Upper lobe of right lung (tissue), 1 donor: ENCODE data around the gene TESK2. TPM values are rescaled to one million over a fixed set of nuclear protein-coding genes. Genes with fewer than 3 reads are reported as not detected.
A peak's percentile ranks its signal among the peaks of the same experiment; 100 is the strongest.

Source experiments
- ATAC-seq: fragments of 200-7000 bp; cut with Tn5 transposase; one replicate; pipeline ENCODE4 v1.9.1; 2020; ENCODE audit warnings: mild to moderate bottlenecking, moderate library complexity
- DNase-seq: peaks from one replicate; pipeline ENCODE4 v3.0.0-alpha.2; 2020
- H3K27ac ChIP-seq: fragments of 200-600 bp; one replicate; pipeline ENCODE4 v1.8.0; 2022
- H3K27me3 ChIP-seq: fragments of 200-600 bp; one replicate; pipeline ENCODE4 v1.8.0; 2022; ENCODE audit warnings: mild to moderate bottlenecking
- H3K36me3 ChIP-seq: fragments of 200-600 bp; one replicate; pipeline ENCODE4 v1.8.0; 2022
- H3K4me1 ChIP-seq: fragments of 200-600 bp; one replicate; pipeline ENCODE4 v1.8.0; 2022
- H3K4me3 ChIP-seq: fragments of 200-600 bp; one replicate; pipeline ENCODE4 v1.8.0; 2022; ENCODE audit warnings: mild to moderate bottlenecking
- H3K9me3 ChIP-seq: fragments of 200-600 bp; one replicate; pipeline ENCODE4 v1.8.0; 2022
- CTCF ChIP-seq: fragments of 200-600 bp; IDR thresholded peaks from one replicate; pipeline ENCODE4 v1.8.0; 2022; ENCODE audit warnings: antibody characterized with exemption
- intact Hi-C: fragments of 100-400 bp; cut with DNase I; formaldehyde crosslinking; loops from one replicate; pipeline ENCODE4 v1.11.0; 2022
- long read RNA-seq: library from polyadenylated mRNA; unstranded; transcript quantifications from one replicate; pipeline ENCODE4 v2.0.0, GENCODE V29; 2021
- total RNA-seq: library from RNA; stranded (reverse); fragmentation: NEBNext Ultra II Directional; extraction: Animal tissue kit (Norgen Biotek cat#: 25700); gene quantifications from one replicate; pipeline ENCODE4 v1.2.1, GENCODE V29; 2021
- donor health status: DM: no; HTN: yes; CAD: no; lungs with severe emphysema.

TESK2 gene
- total RNA-seq: 8.4 TPM
- long read RNA-seq, transcript TESK2-202 (11 exons, 3,074 nt): major isoform, 5 of 12 reads
- long read RNA-seq, partial matches to known transcripts: 2 of 12 reads
- long read RNA-seq, other reads (novel, unspliced or antisense): 5 of 12 reads

- no peaks in the 10 kb centered on the region for H3K36me3 ChIP-seq
- ATAC-seq (peak; percentile 98), DNase-seq (peak; percentile 97)
- peak; percentile 14 for TF ChIP-seq CTCF
- peak within 1 kb of the TSS; percentile 74 for H3K27ac ChIP-seq
- H3K27me3 ChIP-seq: no peaks in the 10 kb centered on the region
- H3K4me1 ChIP-seq: peaks cover 9% of the 10 kb centered on the region
- H3K4me3 ChIP-seq: peak within 1 kb of the TSS; percentile 81
- H3K9me3 ChIP-seq: no peaks in the 10 kb centered on the region
- intact Hi-C loops: loop anchor here (10.0 kb wide), 2 partner anchors 136 to 476 kb away; partner anchors contain the start of genes HECTD3 and UROD
Measured at GRCh38 chr1:45490626-45491486, at the start of gene TESK2. Gene TESK2, minus strand, starts transcription at chr1:45491163. Its CDS starts 33,378 bp downstream, at chr1:45457785.

GRCh38 chr1:45536886-45537285 lies 45.9 kb upstream of the TESK2 start:
- ATAC-seq (no peak), DNase-seq (no peak)
- no peak for TF ChIP-seq CTCF
- Histone ChIP-seq H3K9me3 (no peaks in the 10 kb centered on the region), H3K27ac (no peak overlapping the region), H3K36me3 (no peaks in the 10 kb centered on the region), H3K27me3 (no peaks in the 10 kb centered on the region), H3K4me1 (no peaks in the 10 kb centered on the region), H3K4me3 (no peak overlapping the region)
- intact Hi-C loops: no loop called here

- DNase-seq: no peak
- Histone ChIP-seq H3K36me3 (no peaks in the 10 kb centered on the region), H3K4me1 (no peaks in the 10 kb centered on the region), H3K27me3 (no peaks in the 10 kb centered on the region), H3K4me3 (no peak overlapping the region), H3K27ac (no peak overlapping the region), H3K9me3 (no peaks in the 10 kb centered on the region)
- ATAC-seq: no peak
- intact Hi-C loops: no loop called here
- no peak for TF ChIP-seq CTCF
Measured at GRCh38 chr1:45535988-45536766, 45.2 kb upstream of the TESK2 start.

- H3K27ac ChIP-seq: no peak overlapping the region
- intact Hi-C loops: no loop called here
- H3K4me1 ChIP-seq: no peaks in the 10 kb centered on the region
- H3K4me3 ChIP-seq: no peak overlapping the region
- ATAC-seq (no peak), DNase-seq (no peak)
- H3K36me3 ChIP-seq: no peaks in the 10 kb centered on the region
- no peaks in the 10 kb centered on the region for H3K27me3 ChIP-seq
- no peaks in the 10 kb centered on the region for H3K9me3 ChIP-seq
- no peak for TF ChIP-seq CTCF
Measured at GRCh38 chr1:45531873-45532272, 40.9 kb upstream of the TESK2 start.

- TF ChIP-seq CTCF: no peak
- H3K36me3 ChIP-seq: no peaks in the 10 kb centered on the region
- no peak for ATAC-seq
- H3K9me3 ChIP-seq: no peaks in the 10 kb centered on the region
- H3K27ac ChIP-seq: no peak overlapping the region
- H3K27me3 ChIP-seq: no peaks in the 10 kb centered on the region
- H3K4me1 ChIP-seq: no peaks in the 10 kb centered on the region
- H3K4me3 ChIP-seq: no peak overlapping the region
- intact Hi-C loops: no loop called here
- no peak for DNase-seq
Measured at GRCh38 chr1:45530632-45531135, 39.7 kb upstream of the TESK2 start.
